Endothelial cell of umbilical vein (primary cell): ENCODE data around the gene RIMKLB.

ENCODE experiments used
- EZH2 ChIP-seq: IDR thresholded peaks from 2 replicates; pipeline ENCODE4 v1.6.1; 2012; ENCODE audit warnings: borderline replicate concordance, low read depth, mild to moderate bottlenecking, moderate library complexity, low read length, inconsistent platforms; ENCODE audit not compliant: severe bottlenecking
- JUN ChIP-seq: IDR thresholded peaks from 2 replicates; pipeline ENCODE4 v1.6.1; 2011; ENCODE audit warnings: borderline replicate concordance, low read depth; ENCODE audit not compliant: insufficient read length, insufficient read depth
- POLR2AphosphoS5 ChIP-seq: IDR thresholded peaks from 2 replicates; pipeline ENCODE4 v1.6.1; 2012; ENCODE audit warnings: low read depth, mild to moderate bottlenecking, control low read depth, low read length, moderate library complexity; ENCODE audit not compliant: insufficient read depth
- TF ChIP-seq, protein P1 (sequence below), 2 donors: IDR thresholded peaks; 1 replicate in 1 of 2; 2 replicates in 1 of 2; pipeline ENCODE4 v1.5.1; 2011; ENCODE audit warnings: low read length in 2 of 2, mild to moderate bottlenecking in 2 of 2, moderate library complexity in 2 of 2, control low read depth in 1 of 2, inconsistent platforms in 1 of 2, low read depth in 1 of 2; ENCODE audit not compliant: insufficient read depth in 1 of 2; ENCODE audit errors: extremely low read depth in 1 of 2

- TF ChIP-seq, protein P1, sequence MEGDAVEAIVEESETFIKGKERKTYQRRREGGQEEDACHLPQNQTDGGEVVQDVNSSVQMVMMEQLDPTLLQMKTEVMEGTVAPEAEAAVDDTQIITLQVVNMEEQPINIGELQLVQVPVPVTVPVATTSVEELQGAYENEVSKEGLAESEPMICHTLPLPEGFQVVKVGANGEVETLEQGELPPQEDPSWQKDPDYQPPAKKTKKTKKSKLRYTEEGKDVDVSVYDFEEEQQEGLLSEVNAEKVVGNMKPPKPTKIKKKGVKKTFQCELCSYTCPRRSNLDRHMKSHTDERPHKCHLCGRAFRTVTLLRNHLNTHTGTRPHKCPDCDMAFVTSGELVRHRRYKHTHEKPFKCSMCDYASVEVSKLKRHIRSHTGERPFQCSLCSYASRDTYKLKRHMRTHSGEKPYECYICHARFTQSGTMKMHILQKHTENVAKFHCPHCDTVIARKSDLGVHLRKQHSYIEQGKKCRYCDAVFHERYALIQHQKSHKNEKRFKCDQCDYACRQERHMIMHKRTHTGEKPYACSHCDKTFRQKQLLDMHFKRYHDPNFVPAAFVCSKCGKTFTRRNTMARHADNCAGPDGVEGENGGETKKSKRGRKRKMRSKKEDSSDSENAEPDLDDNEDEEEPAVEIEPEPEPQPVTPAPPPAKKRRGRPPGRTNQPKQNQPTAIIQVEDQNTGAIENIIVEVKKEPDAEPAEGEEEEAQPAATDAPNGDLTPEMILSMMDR (IDR thresholded peaks at IDR 0.05; ENCODE audit: extremely low read depth in 1 of 2, insufficient read depth in 1 of 2, low read depth in 1 of 2, low read length in 2 of 2) = no peak
- TF ChIP-seq JUN (no peak), POLR2AphosphoS5 (no peak), EZH2 (no peak)
Observed at GRCh38 chr12:8712572-8712971, 14.8 kb downstream of the RIMKLB start.
